ENCODE data around the gene MEGF6. TPM values are rescaled to one million over a fixed set of nuclear protein-coding genes. Genes with fewer than 3 reads are reported as not detected.

Gene MEGF6
- total and polyA plus RNA-seq, 12 donors, result 1.8 to 14.1 (median 7.0) TPM

DNA sequence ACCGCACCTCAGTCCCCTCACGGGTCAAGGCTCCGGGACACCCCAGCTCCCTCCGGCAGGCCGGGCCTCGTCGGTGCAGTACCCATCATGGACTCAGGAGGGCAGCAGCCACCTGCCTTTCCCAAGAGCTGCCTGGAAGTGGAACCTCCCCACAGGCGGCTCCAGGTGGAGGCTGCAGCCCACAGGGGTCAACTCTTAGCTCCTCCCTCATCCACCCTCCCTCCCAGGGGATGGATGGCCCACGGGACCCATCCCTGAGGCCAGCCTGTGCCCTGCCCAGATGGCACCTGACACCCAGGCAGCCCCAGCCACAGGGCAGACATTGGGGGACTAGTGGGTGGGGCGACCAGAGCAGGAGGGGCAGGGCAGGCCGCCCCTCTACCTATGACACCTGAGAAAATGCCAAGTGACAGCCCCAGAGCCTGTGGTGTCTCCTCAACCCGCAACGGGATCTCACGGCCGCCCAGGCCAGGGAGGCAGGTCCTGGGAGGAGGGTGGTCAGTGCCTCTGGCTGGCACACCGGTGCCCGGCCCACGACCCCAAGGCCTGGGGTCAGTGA, 158.0 kb downstream of the MEGF6 start:
- no peaks in the 10 kb centered on the region for H3K9me3 ChIP-seq
- H3K27me3 ChIP-seq, result peaks cover 3 to 46% (median 25%) of the 10 kb centered on the region in 7 donors
- TF ChIP-seq, protein P1, sequence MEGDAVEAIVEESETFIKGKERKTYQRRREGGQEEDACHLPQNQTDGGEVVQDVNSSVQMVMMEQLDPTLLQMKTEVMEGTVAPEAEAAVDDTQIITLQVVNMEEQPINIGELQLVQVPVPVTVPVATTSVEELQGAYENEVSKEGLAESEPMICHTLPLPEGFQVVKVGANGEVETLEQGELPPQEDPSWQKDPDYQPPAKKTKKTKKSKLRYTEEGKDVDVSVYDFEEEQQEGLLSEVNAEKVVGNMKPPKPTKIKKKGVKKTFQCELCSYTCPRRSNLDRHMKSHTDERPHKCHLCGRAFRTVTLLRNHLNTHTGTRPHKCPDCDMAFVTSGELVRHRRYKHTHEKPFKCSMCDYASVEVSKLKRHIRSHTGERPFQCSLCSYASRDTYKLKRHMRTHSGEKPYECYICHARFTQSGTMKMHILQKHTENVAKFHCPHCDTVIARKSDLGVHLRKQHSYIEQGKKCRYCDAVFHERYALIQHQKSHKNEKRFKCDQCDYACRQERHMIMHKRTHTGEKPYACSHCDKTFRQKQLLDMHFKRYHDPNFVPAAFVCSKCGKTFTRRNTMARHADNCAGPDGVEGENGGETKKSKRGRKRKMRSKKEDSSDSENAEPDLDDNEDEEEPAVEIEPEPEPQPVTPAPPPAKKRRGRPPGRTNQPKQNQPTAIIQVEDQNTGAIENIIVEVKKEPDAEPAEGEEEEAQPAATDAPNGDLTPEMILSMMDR (IDR thresholded peaks at IDR 0.05), result peak; percentile 90 to 97 (median 96)
- DNase-seq, result peak; percentile 66 to 79
- H3K4me1 ChIP-seq, result peaks cover 15 to 33% (median 25%) of the 10 kb centered on the region in 9 donors
- ATAC-seq, result peak; percentile 68 to 90 (median 81)
- H3K36me3 ChIP-seq, result no peaks in the 10 kb centered on the region
- intact Hi-C loops (cut with DNase I), result loop anchor here in 8 of 10 donors (1.0 to 10.0 kb wide), 6 partner anchors 30 to 272 kb away; no protein-coding TSS in a partner anchor
- H3K4me3 ChIP-seq, result no peak overlapping the region
- H3K27ac ChIP-seq, result no peak overlapping the region
- 25 to 26% methylated on average over 18 of the region's 18 CpGs for WGBS, 2 donors

DNA sequence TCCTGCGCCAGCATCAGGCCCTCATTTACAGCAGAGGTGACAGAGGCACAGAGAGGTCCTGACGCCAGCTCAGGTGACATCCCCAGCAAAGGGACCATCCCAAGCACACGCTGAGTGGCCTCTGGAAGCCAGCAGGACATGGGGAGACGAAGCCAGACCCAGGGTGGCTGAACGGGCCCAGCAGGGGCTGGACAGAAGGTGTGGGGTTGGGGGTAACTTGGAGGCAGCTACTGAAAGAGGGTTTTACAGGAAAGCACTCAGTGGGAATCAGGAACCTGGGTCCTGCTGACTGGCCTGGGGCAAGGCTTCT, 158.5 kb downstream of the MEGF6 start:
- no peak overlapping the region for H3K27ac ChIP-seq
- intact Hi-C loops (cut with DNase I), result loop anchor here in 8 of 10 donors (1.0 to 10.0 kb wide), 6 partner anchors 30 to 272 kb away; no protein-coding TSS in a partner anchor
- DNase-seq (no peak), ATAC-seq (peak in 1 of 8 donors; percentile 4)
- H3K27me3 ChIP-seq, result peaks cover 3 to 46% (median 25%) of the 10 kb centered on the region in 7 donors
- H3K9me3 ChIP-seq, result peaks cover 0 to 4% (median 0%) of the 10 kb centered on the region in 11 donors
- WGBS, 2 donors, result 50 to 51% methylated on average over 5 of the region's 5 CpGs
- H3K4me3 ChIP-seq, result no peak overlapping the region
- no peaks in the 10 kb centered on the region for H3K36me3 ChIP-seq
- H3K4me1 ChIP-seq, result peaks cover 11 to 28% (median 20%) of the 10 kb centered on the region in 9 donors
- TF ChIP-seq, protein P1 (IDR thresholded peaks at IDR 0.05), result no peak

DNA sequence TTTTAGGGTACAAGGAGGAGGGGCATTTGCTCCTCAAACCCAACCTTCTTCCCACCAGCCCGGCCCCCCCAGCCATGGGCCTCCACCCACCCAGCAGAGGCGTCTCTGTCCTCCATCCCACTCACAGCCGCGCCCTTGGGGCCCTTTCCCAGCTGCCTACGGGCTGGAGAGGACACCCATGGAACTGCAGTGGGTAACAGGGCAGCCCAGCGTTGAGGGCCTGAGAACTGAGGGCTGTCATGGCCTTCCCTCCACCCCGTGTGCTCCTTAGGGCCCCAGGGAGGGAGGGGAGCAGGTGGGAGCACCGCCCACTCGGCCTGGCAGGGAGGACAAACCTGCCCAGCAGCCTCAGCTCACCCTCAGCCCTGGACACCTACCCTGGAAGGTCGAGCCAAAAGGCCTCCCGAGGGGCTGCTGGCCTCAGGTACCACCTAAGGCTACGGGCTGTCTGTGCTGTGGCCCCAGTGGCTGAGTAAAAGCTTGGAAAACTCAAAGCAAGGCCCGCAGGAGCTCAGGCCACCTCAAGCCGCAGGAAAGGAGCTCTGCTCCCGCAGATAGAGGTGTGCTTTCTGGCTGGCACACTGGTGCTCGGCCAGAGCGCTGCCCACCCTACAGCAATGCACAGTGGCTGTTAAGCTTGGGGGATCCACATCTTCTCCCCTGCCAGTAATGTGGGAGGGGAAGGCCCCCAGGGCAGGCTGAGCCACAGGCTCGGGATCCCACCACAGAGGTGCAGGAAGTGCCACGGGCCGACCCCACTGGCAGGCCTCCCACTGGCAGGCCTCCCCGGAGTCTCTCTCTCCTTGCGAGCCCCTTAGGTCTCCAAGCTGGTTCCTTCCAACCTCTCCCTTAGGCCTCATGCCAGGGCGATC, 159.1 kb downstream of the MEGF6 start:
- Histone ChIP-seq H3K4me3 (no peak overlapping the region), H3K9me3 (peaks cover 0 to 10% (median 0%) of the 10 kb centered on the region in 11 donors), H3K27ac (no peak overlapping the region), H3K4me1 (peaks cover 10 to 22% (median 15%) of the 10 kb centered on the region in 9 donors), H3K27me3 (peaks cover 3 to 46% (median 25%) of the 10 kb centered on the region in 7 donors), H3K36me3 (no peaks in the 10 kb centered on the region)
- intact Hi-C loops (cut with DNase I), result loop anchor here in 5 of 10 donors (2.0 to 10.0 kb wide), 4 partner anchors 31 to 273 kb away; no protein-coding TSS in a partner anchor
- peak in 1 of 2 donors; percentile 12 for DNase-seq
- WGBS, 2 donors, result 73 to 77% methylated on average over 23 of the region's 23 CpGs
- TF ChIP-seq, protein P1 (IDR thresholded peaks at IDR 0.05), result no peak
- ATAC-seq, result peak in 1 of 8 donors; percentile 6

DNA sequence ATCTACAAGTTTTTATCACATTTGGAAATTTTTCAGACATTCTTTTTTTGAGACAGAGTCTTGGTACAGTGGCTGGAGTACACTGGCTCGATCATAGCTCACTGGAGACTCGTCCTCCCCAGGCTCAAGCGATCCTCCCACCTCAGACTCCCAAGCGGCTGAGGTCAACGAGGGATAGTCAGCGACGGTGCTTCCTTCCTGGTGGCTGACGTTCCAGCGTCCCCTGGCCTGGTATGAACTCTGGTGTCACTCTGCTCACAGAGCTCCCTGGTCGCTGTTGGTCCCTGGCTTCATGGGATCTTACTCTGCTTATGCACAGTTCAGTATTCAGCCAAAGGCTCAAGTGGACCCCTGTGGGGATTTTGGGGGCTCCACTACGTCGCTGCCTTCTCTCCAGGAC, 160.3 kb downstream of the MEGF6 start:
- whole genome bisulfite sequencing, 2 donors, result 63 to 64% methylated on average over 12 of the region's 12 CpGs
- peaks cover 10 to 19% (median 15%) of the 10 kb centered on the region in 9 donors for H3K4me1 ChIP-seq
- TF ChIP-seq, protein P1 (IDR thresholded peaks at IDR 0.05), result no peak
- H3K4me3 ChIP-seq, result no peak overlapping the region
- intact Hi-C loops (cut with DNase I), result loop anchor here in 1 of 10 donors (10.0 kb wide), 1 partner anchor 274 kb away; no protein-coding TSS in a partner anchor
- H3K36me3 ChIP-seq, result no peaks in the 10 kb centered on the region
- H3K9me3 ChIP-seq, result peaks cover 0 to 19% (median 0%) of the 10 kb centered on the region in 11 donors
- H3K27me3 ChIP-seq, result peaks cover 3 to 46% (median 25%) of the 10 kb centered on the region in 7 donors
- no peak overlapping the region for H3K27ac ChIP-seq
- ATAC-seq (no peak), DNase-seq (no peak)
